Ramos (cell line): Measurements from ENCODE around the gene FKBP11.

Experiments used
- in situ Hi-C: fragments of 300-500 bp; cut with MboI; formaldehyde crosslinking; loops from one replicate; pipeline ENCODE4 v1.14.3; 2022; ENCODE audit warnings: low sequenced_read_pairs; ENCODE audit not compliant: unreplicated experiment

The FKBP11 gene

DNA sequence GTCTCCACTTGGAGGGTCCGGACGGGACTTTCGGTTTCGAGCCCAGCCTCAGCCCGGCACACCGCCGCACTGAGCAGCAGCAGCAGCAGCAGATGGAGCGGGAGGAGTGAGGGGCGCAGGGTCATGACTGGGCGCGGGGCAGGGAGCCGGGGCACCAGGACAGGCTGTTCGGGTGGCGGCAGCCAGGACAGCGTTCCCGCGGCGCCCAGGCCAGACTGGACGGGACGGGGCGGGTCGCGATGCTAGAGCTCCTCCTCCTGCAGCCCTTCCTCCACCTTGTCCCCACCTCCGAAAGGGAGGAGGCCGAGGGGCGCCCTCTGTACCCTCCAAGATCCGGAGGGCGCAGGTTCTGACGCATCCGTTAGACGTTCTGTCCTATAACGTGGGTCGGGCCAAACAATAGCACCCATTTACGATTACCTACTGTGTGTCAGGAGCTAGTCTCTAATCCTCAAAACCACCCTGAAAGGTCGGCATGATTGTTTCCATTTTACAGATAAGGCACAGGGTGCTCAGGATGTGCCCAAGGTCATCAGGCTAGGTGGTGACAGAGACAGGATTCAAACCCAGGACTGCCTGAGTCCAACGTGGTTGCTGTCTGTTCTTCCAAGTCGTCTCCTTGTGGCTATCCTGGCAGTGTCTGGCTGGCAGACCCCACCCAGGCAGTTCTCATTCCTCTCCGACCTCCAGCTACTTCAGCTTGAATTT lies at the start of gene FKBP11:
Gene FKBP11 (minus strand): TSS at position 189 of the 708 bp plus-strand sequence. CDS start 64 bp downstream, at position 125.
- in situ Hi-C loops, result no loop called here

DNA sequence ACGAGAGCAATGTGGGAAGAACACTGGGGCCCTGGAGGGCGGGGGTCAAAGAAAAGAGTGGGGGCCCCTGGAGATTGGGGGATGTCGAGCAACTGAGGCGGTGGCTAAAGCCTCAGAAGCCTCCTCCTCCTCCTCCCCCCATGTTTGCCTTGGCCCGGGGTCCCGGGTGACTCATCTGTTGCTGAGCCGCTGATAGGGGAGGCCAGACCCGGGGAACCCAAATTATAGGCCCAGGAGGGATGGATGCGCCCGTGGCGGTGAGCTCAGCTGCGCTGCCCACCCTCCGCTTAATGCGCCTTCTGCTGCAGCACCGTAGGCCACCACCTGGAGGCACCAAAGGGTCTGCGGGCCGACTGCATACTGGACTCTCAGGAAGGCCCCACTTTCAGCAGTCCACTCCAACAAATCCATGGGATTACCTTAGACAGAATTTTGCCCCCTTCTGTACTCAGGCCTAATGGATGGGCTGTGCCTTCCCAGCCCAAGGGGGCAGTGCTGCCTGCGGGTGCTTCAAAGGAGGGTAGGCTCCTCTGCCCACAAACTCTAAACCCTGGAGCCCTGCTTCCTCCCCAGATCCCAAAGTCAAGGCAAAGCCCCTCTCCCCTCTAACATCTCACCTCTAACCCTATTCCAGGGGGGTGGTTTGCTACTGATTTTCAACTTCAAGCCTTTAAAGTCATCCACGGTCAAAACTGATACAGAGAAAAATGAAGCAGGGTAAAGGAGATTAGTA lies 48.8 kb upstream of the FKBP11 start:
- in situ Hi-C loops, result no loop called here

DNA sequence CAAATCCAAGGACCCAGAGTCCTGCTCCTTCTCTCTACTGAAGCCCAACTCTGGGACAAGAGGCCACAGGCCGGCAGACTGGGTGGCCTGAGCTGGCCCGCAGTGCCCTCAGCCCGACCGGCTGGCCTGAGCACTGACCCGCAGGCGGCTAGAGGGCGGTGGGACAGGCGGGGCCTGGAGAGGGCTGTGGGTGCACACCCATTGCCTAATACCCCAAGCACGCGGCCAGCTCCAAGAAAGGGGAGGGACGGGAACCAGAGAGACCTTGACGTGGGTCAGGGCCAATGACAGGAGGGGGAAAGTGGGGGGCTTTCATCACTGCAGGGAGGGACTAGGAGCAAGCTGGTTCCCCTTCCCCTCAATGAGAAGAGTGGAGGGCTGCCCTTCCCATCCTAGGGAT lies 48.2 kb upstream of the FKBP11 start:
- in situ Hi-C loops, result no loop called here

DNA sequence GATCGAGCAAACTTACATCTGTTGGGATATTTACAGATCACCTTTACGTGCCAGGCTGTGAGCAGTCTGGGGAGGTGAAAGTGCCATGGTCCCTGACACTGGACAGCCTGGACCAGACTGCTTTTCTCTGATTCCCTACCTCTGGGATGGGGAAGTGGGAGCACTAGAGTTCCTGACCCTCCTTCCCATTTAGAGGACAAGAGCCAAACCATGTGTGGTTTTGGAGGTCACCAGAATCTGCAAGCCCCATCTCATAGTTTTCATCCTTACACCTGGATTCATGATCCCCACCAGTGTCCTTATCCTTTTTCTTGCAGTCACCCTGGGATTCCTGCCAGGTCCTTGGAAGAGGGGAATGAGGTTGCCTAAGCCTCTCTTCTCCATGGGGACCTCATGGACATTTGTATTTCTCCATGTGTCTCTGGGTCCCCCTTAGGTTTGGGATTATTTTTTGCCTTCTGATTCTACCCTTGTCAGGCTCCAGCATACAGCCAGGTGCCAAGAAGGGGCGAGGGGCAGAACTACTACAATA lies 47.7 kb upstream of the FKBP11 start:
- in situ Hi-C loops, result no loop called here

DNA sequence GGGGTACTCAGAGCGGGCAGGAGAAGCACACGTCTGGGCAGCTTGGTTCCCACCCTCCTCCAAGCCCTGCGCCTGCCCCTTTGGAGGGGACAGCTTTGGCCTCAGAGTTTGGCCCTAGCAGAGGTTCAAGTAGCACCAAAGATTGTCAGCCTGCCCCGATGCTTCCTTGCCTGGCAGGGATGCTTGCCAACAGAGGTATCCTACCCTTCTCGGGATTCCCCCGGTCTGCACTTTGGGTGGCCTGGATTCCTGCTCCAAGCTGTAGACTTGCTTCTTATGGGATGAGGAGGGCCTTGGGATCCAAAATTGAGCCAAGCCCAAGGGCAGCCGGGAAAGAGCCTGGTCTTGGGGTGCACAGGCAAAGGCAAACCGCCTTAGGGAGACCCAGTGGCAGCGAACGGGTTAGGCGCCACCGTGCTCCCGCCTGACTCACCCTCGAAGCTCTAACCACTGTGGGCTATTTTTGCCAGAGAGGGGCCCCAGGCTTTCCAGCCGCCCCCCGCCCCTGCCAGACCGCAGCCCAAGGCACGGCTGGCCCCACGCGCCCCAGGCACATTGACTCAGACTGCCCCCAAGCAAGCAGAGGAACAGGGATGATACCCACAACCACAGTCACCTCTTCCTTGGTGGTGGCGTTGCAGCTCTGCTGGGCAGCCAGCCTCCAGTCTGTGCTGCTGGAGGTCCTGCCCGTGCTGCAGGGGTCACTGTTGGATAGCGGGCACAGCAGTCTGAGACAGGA lies 47.1 kb upstream of the FKBP11 start:
- in situ Hi-C loops, result no loop called here

DNA sequence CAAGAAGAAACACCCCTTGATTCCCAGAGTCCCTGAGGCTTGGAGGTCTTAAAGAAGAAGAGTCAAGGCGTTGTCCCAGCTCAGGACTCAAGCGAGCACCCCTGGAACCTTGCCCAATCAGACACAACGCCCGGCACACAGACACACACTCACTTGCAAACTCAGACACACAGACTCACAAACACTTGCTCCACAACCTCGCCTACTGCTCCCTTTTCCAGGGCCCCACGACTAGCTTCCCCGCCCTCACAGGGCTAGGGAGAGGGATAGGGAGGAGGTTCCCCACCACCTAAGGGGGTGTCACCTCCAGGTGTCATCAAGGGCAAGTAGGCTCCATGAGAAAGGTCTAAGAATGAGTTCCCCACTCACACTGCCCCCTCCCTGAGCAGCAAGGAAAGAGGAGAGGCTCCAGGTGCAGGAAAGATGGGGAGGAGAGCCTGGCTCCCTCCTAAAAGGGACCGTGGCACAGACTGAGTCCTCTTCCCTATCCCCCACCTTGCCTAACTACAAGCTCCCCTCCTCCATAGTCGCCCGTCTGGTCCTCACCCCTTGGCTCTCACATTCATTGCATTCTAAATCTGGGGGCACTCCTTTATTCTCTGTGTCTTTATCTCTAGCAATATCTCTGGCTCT lies 45.5 kb upstream of the FKBP11 start:
- in situ Hi-C loops, result no loop called here

DNA sequence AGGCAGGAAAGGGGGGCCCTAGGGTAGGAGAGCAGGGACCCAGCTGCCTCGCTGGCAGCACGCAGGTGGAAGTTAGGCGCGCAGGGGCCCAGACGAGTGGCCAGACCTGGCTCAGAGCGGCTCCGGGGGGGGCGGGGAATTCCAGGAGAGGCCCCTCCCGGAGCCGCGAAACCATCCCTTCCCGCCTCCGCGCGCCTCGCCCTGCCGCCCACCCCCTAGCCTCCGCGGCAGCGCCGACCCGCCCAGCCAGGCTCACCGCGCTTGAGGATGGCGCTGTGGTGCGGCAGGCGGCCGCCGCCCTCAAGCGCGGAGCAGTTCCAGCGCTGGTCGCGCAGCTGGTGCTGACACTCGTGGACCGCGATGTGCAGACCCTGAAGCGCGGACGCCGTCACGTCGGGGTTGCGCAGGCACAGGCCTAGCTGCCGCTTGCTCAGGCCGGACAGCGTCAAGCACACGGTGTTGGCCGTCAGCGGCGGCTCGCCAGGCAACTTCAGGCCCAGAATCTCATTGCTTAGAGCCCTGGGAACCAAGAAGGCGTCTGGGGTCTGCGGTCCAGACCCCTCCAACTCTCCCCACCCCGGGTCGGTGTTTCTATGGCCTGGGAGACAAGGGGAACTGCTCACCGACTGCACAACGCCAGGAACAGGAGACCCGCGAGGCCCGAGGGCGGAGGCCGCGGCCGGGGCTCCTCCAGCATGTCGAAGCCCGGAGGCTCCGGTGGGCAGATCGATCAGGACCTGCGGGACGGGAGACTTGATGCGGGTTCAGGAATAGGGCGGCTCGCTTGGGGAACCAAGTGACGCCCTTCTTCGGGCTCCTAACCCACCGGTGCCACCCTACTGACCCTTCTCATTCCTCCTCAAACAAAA lies 44.8 kb upstream of the FKBP11 start:
- in situ Hi-C loops, result no loop called here

DNA sequence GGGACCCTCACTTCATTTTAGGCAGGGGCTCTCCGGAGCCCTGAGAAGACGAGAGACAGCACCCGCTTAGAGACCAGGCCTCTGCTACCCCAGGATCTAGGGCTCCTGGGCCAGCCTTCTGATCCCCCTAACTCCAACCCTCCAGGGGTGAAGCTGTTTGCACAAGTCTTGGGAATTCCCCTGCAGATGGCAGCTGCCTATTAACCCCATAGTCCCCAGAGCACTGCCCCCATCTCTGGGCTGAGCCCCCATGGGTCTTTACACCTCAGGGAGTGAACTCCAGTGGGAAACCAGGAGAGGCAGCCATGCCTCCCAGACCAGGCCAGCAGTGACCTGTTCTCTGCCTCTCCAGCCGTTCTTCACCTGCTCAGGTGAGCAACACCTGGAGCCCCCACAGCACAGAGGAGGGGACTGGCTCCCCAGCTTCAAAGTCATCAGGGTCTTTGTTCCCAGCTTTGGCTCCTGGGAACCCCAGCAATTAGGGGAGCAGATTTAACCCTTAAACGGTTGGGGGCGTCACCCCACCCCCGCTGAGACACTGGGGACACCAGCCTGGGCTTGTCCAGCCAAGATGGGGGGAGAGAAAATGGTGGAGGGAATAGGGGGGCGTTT lies 44.0 kb upstream of the FKBP11 start:
- in situ Hi-C loops, result no loop called here

DNA sequence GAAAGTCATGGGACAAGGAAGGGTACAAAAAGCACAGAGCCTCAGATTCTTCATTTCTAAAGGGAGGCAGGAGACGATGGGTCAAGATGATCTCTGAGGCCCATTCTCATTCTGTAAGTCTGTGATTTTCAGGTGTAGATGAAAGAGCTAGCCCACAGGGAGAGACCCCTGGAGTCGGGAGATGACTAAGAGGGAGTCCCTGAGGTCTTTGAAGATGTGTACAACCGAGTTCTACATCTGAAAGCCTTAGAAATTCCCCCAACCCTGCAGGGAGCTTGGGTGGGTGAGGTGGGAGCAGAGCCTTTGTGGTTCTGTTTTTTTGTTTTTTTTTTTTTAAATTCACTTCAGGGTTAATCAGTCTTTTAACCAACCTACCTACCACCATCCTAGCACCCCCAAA lies 43.2 kb upstream of the FKBP11 start:
- in situ Hi-C loops, result no loop called here

DNA sequence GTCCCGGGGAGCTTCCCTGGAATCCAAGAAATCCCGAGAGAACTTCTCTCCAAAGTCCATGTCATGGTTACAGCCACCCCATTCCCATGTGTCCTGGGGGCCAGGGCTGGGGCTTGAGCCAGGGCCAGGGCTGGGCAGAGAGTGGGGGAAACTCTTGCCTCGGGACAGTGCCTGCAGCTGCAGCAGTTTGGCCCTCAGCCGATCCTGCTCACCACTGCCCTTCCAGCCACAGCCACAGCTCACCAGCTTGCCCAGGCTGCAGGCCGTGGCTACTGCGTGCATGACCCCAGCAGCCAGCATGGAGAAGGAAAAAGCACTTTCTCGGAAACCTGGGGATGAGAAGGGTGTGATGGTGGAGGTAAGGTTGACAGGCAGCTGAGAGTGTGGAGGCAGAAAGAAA lies 42.7 kb upstream of the FKBP11 start:
- in situ Hi-C loops, result no loop called here

DNA sequence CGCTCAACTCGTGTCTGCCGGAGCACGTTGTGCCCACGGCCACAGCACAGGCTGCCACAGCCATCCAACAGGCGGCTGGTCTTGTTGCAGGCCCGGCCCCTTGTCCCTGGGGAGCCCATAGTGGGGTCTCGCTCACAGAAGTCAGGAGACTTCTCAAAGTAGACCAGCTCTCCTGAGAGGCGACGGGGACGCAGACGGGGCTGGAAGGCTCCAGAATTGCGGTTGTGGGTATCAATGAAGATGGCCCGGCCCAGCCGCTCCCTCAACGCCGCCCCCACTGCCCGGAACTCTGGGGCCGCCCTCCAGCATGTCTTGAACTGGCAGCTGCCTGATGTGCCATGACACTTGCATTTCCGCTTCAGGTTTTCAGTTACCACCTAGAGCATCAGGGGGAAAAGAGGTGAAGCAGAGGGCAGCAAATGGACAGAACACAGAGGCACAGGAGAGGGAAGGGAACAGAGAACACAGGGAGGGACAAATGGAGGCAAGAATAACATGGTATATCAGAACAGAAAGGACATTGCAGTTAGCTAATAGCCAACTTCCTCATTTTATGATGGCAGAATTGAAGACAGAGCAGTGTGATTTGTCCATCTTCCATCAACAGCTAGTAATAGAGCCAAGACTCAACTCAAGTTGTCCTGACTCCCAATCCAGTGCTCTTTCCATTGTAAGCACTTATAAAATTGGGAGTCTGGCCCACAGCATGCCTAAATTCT lies 41.0 kb upstream of the FKBP11 start:
- in situ Hi-C loops, result no loop called here

DNA sequence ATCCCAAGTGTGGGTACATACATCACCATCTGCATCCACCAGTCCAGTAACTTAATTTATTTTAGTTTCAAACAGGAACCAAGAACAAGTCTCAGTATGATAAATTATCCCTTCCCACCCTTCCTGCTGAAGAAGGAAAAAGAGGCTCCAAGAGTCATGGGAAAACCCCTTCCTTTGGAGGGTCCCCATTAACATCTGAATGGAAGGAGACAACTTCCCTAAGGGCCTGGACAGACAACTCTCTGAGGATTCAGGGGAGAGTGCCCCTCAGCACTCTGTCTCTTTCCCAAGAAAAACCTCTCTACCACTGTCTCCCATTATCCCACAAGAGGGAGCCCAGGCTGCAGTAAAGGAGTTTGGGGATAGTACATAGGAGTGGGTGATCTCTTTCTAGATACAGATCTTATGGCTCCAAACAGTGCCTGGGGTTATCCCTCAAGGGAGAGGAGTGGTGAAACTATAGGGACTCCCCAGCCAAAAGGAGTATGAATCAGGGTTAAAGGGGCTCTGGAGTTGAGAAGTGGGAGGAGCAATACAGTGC lies 40.1 kb upstream of the FKBP11 start:
- in situ Hi-C loops, result no loop called here

DNA sequence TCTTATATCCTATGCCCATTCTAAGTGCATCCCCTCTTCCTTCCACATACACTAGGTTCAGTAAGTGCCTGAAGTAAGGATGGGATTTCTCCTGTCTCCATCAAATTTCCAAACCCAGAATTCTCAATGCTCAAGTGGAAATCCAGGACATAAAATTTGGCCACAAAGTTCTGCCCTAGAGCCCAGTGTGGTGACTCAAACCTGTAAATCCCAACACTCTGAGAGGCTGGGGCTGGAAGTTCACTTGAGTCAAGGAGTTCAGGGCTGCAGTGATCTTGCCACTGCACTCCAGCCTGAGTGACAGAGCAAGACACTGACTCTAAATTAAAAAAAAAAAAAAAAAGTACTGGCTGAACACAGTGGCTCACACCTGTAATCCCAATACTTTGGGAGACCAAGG lies 36.5 kb upstream of the FKBP11 start:
- in situ Hi-C loops, result no loop called here

DNA sequence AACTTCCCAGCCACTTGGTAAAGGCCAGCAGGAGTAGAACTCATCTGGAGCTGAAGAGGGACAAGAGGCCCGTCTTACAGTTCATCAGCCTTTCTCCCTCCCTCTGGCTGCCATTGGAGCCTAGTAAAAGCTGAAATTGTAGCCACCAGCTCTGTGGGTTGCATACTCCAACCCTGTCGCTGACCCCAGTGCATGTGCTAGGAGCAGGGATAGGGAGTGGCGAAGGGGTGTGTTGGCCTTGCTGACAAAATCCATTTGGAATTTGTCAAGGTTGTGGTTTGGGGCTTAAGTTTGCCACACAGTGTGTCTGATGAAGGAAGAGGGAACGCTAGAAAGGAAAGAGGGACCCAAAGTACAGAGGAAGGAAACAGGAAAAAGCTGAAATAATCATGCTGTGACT lies 36.0 kb upstream of the FKBP11 start:
- in situ Hi-C loops, result no loop called here

DNA sequence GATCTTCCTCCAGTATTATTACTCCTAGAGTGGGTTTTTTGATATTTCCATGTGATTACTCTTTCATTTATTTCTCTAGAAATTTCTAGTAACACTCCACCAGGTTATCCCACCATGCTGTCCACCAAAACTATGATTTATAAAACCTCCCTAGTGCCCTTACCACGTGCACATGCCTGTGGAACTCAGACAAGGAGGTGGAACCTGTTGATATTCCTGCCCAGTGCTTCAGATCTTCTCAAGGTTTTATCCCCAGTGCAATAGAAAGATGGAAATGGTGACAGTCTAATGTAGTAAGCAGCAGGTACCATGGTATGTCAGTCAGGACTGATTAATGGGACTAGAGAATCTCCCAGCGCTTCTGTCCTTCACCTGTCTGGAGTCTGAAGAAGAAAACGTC lies 35.5 kb upstream of the FKBP11 start:
- in situ Hi-C loops, result no loop called here

DNA sequence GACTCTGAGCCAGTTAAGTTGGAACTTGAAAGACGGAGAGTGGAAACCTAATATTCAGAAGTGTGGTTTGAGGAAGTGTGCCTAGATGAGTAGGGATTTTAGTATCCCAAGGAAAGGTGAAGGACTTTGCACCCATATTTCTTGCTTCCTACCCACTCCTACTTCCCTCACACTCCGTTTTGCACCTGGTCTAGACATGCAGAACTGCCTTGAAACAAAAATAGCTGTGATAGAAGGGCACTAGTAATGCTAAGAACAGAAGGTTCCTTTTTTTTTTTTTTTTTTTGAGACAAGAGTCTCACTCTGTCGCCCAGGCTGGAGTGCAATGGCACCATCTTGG lies 32.7 kb upstream of the FKBP11 start:
- in situ Hi-C loops, result no loop called here

DNA sequence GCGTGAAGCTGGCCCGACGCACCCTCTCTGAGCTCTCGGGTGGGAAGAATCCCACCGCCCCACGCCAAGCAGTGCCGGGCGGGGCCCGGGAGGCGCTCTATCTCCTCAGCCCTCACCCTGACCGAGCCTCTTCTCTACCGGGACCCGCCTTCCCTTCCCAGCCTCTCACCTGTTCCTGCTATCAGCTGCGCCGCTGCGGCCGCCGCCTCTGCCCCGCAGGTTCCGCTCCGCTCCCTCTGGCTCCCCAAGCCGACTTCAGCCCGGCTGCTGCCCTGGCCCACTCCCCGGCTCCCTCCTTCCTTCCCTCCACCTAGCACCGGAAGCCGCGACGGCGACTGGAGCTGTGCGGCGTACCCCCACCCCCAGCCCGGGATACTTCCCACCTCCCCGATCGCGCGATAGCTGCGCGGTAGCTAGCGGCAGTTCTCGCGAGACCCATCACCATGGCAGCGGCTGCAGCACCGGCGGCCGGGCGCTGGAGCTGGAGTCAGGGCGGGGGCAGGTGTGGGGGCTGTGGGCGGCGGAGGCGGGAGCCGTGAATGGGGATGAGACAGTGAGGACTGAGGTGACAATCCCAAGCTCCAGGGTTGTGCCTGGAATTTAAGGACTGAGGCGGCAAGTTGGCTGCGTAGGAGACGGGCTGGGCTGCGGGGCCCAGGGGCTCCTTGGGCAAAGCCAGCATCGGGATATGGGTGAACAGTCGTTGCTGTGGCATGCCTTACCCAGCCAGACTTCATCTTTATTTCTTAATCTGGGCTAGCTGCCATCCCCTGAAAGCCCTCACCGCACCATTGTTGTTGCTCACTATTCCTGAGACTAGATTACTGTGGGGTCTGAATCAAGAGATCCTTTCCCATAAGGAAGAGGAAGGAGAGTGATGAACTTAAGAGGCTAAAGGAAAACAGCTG lies 32.1 kb upstream of the FKBP11 start, which contains the start of gene ARF3:
Gene ARF3 (minus strand): TSS at position 347 of the 908 bp plus-strand sequence. CDS start 16,392 bp downstream, outside the sequence.
- in situ Hi-C loops, result no loop called here
